SK-N-MC (cell line): Measurements from ENCODE around the gene ADRB2.

Source experiments
- EZH2 ChIP-seq: fragments of 200-600 bp; sonication (generic); IDR thresholded peaks from one replicate; pipeline ENCODE4 v1.6.1; 2017; ENCODE audit warnings: antibody characterized with exemption
- POLR2AphosphoS5 ChIP-seq: IDR thresholded peaks from 2 replicates; pipeline ENCODE4 v1.6.1; 2012; ENCODE audit warnings: mild to moderate bottlenecking, low read depth, low read length, borderline replicate concordance

DNA sequence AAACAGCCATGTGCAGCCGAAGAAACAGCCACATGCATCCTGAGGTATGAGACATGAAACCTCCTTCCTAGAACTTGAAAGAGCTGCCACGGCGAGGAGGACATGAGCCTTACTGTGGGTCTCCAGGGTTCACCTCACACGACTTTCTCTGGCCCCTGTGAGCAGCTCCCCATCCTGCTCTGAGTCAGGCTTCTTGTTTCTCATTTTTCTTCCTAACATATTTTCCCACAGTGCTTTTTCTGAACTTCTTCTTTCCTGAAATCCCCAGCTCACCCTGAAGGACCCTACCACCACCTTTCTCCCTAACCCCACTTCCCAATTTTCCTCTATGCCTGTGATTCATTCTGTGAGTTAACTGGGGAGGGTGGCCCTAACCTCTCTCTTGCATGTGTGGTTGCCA is 33.7 kb upstream of the ADRB2 start:
- no peak for TF ChIP-seq EZH2
- no peak for TF ChIP-seq POLR2AphosphoS5
